NCI-H82 treated with DMSO at 0.1 percent for 48 hours (cell line): Measurements from ENCODE around the gene NIPBL.
"Not testable (repeated sequence)": the region's sequence is repeated elsewhere in the genome, so short reads cannot be mapped to it uniquely, and the experiment has no call there.

Experiments
- DNase-seq: peaks from one replicate; lab custom pipeline; 2025; ENCODE audit not compliant: unreplicated experiment; lab: John Stamatoyannopoulos, UW

Gene NIPBL

GRCh38 chr5:36945687-36946086 lies 69.1 kb downstream of the NIPBL start:
- no peak for DNase-seq

DNA sequence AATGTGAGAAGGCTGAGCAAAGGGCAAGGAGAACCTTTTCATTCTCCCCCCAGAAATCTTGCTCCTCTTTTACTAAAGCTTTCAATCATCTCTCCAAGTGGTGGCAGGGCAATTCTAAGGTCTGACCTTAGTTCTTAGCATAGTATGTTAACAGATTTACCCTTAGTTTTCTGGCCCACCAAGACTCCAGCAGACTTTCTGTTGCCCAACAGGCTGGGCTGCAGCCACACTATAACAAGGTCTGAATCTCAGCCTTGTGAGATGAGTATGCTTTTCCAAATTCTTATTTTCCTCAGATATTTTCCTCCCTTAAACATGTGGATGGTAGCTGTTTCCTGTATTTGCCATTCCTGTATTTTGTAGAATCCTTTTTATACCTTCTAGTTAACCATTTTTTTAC lies 69.5 kb downstream of the NIPBL start:
- no peak for DNase-seq

GRCh38 chr5:36948041-36948440 lies 71.5 kb downstream of the NIPBL start:
- DNase-seq: no peak

- no peak for DNase-seq
Observed at GRCh38 chr5:36948650-36949049, 72.1 kb downstream of the NIPBL start.

GRCh38 chr5:36949593-36949992 lies 73.0 kb downstream of the NIPBL start:
- no peak for DNase-seq

DNA sequence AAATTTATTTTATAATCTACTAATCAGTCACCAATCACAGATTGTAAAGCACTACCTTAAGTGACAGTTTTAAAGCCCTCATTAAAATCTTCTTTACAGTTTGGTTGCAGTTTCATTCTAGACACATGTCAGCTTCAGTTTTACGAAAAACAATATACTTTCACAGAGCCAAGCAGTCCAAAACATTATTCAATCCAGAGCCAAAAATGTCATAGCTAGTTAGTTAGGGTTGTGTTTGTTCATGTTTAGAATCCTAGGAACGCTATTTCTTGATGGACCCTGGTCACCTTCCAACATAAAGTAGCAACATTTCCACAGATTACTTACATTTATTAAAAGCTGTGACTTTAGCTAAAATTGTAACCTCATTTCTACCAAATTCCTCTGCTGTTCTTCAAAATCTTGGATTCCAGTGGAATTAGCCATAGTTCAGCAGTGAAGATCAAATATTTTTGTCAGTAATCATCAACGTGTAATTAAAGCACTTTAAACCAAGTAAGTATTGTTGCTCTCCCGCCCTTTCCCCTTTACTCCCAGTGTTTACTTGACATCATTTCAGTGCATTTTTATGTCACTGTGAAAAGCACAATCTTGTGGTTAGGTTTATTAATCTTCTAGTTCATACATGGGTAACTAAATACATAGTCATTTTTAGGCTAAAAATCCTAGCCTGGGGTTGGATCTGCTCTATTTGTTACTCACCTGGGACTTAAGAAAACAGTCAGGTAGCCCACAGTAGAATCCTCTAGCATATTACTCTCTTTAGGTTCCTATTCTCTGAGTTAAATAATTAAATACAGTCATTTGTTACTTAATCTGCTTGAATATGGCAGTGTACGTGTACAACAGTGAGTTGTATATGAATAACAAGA lies 74.3 kb downstream of the NIPBL start:
- no peak for DNase-seq

- DNase-seq: no peak
Observed at GRCh38 chr5:36953043-36953442, 76.5 kb downstream of the NIPBL start.

- DNase-seq: no peak
Observed at GRCh38 chr5:36957953-36958537, 81.5 kb downstream of the NIPBL start.

DNA sequence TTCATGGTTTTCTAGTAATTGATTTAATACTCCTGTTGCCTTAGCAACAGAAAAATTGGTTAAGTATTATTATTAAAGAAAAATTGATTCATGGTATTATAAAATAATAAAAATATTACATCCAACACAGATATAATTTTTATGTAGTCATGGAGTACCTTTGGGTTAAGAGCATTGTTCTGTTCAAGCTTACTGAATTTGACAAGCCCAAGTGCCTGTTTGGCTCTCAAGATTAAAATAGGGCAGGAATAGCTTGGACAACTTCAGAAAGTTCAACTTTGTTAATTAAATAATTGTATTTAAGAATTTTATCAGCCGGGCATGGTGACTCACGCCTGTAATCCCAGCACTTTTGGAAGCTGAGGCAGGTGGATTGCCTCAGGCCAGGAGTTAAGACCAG lies 82.0 kb downstream of the NIPBL start:
- DNase-seq: no peak

- DNase-seq: no peak
Observed at GRCh38 chr5:36965179-36965578, 88.6 kb downstream of the NIPBL start.

GRCh38 chr5:36969700-36970395 lies 93.3 kb downstream of the NIPBL start:
- DNase-seq: no peak

GRCh38 chr5:36978196-36978595 lies 101.6 kb downstream of the NIPBL start:
- DNase-seq: no peak

DNA sequence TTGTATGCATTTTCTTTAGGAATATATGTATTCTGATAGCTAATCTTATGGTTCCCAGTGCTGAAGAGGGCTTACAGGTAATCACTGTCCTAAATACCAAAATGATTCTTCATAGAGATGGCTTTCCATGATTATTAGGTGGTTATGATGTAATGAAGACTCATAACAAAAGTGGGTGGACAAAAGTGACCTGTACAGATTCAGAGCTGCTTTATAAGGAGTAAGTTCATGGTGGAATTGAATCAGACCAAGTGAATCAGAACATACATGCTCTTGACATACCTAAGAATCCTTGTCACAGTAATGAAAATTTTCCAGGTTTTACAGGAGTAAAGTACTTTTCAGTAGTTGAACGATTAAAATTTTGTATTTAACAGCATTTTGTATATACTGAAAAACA lies 105.6 kb downstream of the NIPBL start:
- DNase-seq: no peak

DNA sequence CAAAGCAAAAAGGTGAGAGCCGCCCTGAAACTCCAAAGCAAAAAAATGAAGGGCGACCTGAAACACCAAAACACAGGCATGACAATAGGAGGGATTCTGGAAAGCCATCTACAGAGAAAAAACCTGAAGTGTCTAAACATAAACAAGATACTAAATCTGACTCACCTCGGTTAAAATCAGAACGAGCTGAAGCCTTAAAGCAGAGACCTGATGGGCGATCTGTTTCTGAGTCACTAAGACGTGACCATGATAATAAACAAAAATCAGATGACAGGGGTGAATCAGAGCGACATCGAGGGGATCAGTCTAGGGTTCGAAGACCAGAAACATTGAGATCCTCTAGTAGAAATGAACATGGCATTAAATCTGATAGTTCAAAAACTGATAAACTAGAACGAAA lies 108.8 kb downstream of the NIPBL start:
- no peak for DNase-seq

GRCh38 chr5:36988396-36988795 lies 111.8 kb downstream of the NIPBL start:
- no peak for DNase-seq

DNA sequence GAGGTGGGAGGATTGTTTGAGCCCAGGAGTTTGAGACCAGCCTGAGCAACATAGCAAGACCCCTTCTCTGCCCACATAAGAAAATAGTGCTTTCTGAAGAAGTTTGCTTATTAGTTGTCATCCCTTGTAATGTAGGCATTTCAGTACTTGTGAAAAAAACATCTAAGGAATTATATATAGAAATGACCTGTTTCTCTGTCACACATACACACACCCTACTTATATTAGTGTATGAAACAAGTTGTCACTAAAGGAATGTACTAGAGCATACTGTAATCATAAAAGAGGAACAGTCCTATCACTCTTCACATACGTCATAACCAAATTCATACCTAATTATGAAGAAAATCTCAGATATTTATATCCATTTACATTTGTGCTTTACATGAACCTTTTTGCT lies 122.0 kb downstream of the NIPBL start:
- no peak for DNase-seq

DNA sequence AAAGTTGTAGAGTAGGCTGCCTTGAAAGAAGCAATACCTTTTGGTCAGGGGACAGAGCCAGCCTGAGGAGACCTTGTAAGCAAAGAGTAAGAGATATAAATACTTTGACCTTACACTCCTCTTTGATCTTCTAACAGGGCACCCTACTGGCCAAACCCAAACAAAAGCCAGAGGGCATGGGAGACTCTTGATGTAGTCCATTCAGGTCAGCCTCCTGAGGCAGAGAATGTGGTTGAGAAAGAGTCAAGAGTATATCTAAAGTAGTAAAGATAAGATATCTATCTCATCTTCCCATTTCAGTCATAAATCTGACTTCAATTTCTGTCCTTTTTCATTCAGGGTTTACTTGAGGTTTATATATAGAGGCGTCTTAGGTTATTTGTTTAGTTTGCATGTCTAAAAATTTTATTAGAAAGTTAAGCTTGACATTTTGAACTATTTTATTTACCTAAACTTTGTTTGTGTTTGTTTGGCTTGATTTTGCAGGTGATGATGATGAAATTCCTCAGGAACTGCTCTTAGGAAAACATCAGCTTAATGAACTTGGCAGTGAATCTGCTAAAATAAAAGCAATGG lies 125.7 kb downstream of the NIPBL start:
- DNase-seq: no peak

DNA sequence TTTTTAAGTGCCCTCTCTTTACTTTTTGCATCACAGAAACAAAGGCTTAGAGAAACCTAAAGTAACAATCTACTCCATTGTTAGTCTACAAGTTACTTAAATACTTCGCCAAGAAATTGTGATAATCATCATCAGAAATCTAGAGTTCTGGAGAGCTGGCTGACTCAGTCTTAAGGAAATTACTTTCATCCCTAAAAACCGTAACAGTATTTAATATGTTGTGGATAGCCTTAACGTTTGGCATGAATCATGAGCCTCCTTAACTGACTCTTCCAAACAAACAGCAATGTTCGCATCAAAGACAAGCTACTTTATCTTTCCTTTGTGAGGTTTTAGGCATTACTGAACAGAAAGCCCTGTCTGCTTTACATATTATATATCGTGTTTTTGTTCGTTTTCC lies 128.7 kb downstream of the NIPBL start:
- DNase-seq: no peak

DNA sequence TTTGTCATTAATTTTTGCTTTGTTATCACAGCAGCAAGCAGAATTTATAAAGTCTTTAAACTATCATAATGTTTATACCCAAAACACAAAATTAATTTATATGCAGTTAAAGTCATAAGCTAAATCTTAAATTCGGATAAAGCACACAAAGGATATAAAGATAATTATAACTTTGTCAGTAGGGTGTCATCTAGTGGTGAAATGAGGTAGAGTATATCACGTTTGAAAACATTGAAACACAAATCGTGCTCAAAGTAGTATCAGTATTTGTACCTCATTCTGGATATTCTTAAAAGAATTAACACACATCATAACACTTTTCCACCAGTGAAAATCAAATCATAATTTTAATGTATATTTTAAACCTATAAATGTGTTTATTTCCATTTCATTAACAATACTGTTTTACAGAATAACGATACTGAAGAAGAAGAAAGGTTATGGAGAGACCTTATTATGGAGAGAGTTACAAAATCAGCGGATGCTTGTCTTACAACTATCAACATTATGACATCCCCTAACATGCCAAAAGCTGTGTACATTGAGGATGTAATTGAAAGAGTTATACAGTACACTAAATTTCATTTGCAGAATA lies 129.5 kb downstream of the NIPBL start:
- DNase-seq: no peak

- not testable (repeated sequence) for DNase-seq
Observed at GRCh38 chr5:37013181-37013580, 136.6 kb downstream of the NIPBL start.

DNA sequence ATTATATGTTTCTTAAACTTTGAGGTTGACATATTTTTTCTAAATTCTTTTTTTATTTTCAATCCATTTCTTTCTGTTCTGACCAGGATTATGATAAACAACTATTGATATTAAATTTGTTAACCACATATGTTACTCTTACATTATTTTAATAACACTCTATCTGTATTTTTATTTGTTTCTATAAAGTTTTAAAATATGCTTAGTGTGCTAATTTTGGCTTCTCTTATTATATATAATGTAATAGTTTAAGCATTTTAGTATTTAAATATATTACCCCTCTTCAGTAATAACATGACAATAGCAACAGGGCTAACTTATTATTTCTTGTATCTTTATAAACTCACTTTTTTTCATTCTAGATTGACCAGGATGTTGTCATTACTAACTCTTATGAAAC lies 137.8 kb downstream of the NIPBL start:
- DNase-seq: no peak
